OCI-LY7 (cell line): ENCODE data around the gene HOXD8. TPM values are rescaled to one million over a fixed set of nuclear protein-coding genes. Genes with fewer than 3 reads are reported as not detected.

Source experiments
- BruUV-seq: library from RNA; stranded (reverse); fragments of 400-500 nt; replicated peaks from 2 replicates; lab custom pipeline; 2021; lab: Mats Ljungman, UMichigan
- CTCF ChIA-PET: fragments of 300-600 bp; sonication (Branson Sonifier 250); formaldehyde crosslinking; loops from one replicate; lab custom pipeline; 2022; ENCODE audit warnings: antibody characterized with exemption; ENCODE audit not compliant: unreplicated experiment; lab: Charles Lee
- POLR2A ChIA-PET: fragments of 300-600 bp; sonication (Branson Sonifier 250); formaldehyde crosslinking; loops from one replicate; lab custom pipeline; 2022; ENCODE audit warnings: antibody characterized with exemption; lab: Charles Lee
- DNase-seq: peaks from one replicate; pipeline ENCODE4 v3.0.0-alpha.2; 2015; ENCODE audit warnings: low spot score
- H2AFZ ChIP-seq: fragments of 200-600 bp; sonication (generic), shearing (Covaris generic); 2 replicates; pipeline ENCODE4 v1.6.1; 2014; ENCODE audit warnings: mild to moderate bottlenecking, antibody characterized with exemption, low read length, moderate library complexity
- H3K27ac ChIP-seq: fragments of 200-600 bp; sonication (generic); 2 replicates; pipeline ENCODE4 v1.5.1; 2014; ENCODE audit warnings: mixed run types, low read depth, mild to moderate bottlenecking, moderate library complexity, low read length, inconsistent platforms; ENCODE audit not compliant: poor library complexity, severe bottlenecking
- H3K36me3 ChIP-seq: fragments of 200-600 bp; sonication (generic); 2 replicates; pipeline ENCODE4 v1.6.1; 2014; ENCODE audit warnings: mild to moderate bottlenecking, antibody characterized with exemption, low read length, moderate library complexity, mixed read lengths; ENCODE audit not compliant: insufficient read depth
- H3K4me1 ChIP-seq: fragments of 200-600 bp; sonication (generic); 2 replicates; pipeline ENCODE4 v1.5.1; 2014; ENCODE audit warnings: mild to moderate bottlenecking, low read length; ENCODE audit not compliant: insufficient read depth, poor library complexity, severe bottlenecking
- H3K4me2 ChIP-seq: fragments of 200-600 bp; sonication (generic); 2 replicates; pipeline ENCODE4 v1.6.1; 2014; ENCODE audit warnings: mild to moderate bottlenecking, low read length
- H3K4me3 ChIP-seq: fragments of 200-600 bp; sonication (generic); 2 replicates; pipeline ENCODE4 v1.5.1; 2014; ENCODE audit warnings: mild to moderate bottlenecking, low read depth, low read length; ENCODE audit not compliant: poor library complexity, severe bottlenecking
- H3K79me2 ChIP-seq: fragments of 200-600 bp; sonication (generic); 2 replicates; pipeline ENCODE4 v1.6.1; 2016; ENCODE audit warnings: low read depth, mild to moderate bottlenecking, low read length, moderate library complexity, mixed read lengths; ENCODE audit not compliant: insufficient read depth
- H3K9me2 ChIP-seq: fragments of 200-600 bp; sonication (generic); 2 replicates; pipeline ENCODE4 v1.6.1; 2016; ENCODE audit warnings: mild to moderate bottlenecking, low read length, mixed read lengths; ENCODE audit not compliant: insufficient read depth
- H3K9me3 ChIP-seq: fragments of 200-600 bp; sonication (generic); 2 replicates; pipeline ENCODE4 v1.6.1; 2014; ENCODE audit warnings: mild to moderate bottlenecking, mixed run types, low read length, mixed read lengths
- H4K20me1 ChIP-seq: fragments of 200-600 bp; sonication (generic); 2 replicates; pipeline ENCODE4 v1.6.1; 2014; ENCODE audit warnings: mild to moderate bottlenecking, antibody characterized with exemption, low read length, moderate library complexity, mixed read lengths; ENCODE audit not compliant: insufficient read depth
- CTCF ChIP-seq: fragments of 200-600 bp; sonication (generic); conservative IDR thresholded peaks from 2 replicates; pipeline ENCODE4 v1.5.1; 2014; ENCODE audit warnings: mild to moderate bottlenecking, antibody characterized with exemption, low read length, moderate library complexity, mixed read lengths
- EZH2phosphoT487 ChIP-seq: fragments of 200-600 bp; sonication (generic); IDR thresholded peaks from 2 replicates; pipeline ENCODE4 v1.6.1; 2018; ENCODE audit warnings: low read depth, borderline replicate concordance, mild to moderate bottlenecking, mixed run types, antibody characterized with exemption, low read length, moderate library complexity, mixed read lengths
- intact Hi-C: fragments of 100-400 bp; cut with micrococcal nuclease; formaldehyde crosslinking; loops from one replicate; pipeline ENCODE4 v1.10.0; 2022; ENCODE audit not compliant: unreplicated experiment
- total RNA-seq, 2 experiments: library from RNA; depleted of rRNA in 1 of 2; stranded (reverse); fragments of >200 nt in 1 of 2; shearing (Covaris generic) in 1 of 2; gene quantifications; 2 replicates each; pipeline ENCODE4 v1.2.3, GENCODE V29; 2014 to 2022

Gene HOXD8
- total RNA-seq, 2 experiments from 2014 or later = not detected

GRCh38 chr2:176169181-176169580, 39.7 kb downstream of the HOXD8 start:
- no peak overlapping the region for H3K27ac ChIP-seq
- H3K79me2 ChIP-seq = no peaks in the 10 kb centered on the region
- no peak overlapping the region for H2AFZ ChIP-seq
- H3K9me2 ChIP-seq = no peaks in the 10 kb centered on the region
- no peak overlapping the region for H3K4me2 ChIP-seq
- no TSS peak for BruUV-seq
- ChIA-PET POLR2A (interaction anchor here (0.6 kb wide), 2 partner anchors 204 to 440 kb away, joined by 3 to 11 read pairs; no protein-coding TSS in a partner anchor), CTCF (interaction anchor here (0.6 kb wide), 1 partner anchor 16 kb away, joined by 7 read pairs; no protein-coding TSS in a partner anchor)
- H3K9me3 ChIP-seq = no peaks in the 10 kb centered on the region
- intact Hi-C loops = no loop called here
- no peaks in the 10 kb centered on the region for H3K36me3 ChIP-seq
- no peak for DNase-seq
- TF ChIP-seq CTCF (no peak), EZH2phosphoT487 (no peak)
- no peaks in the 10 kb centered on the region for H3K4me1 ChIP-seq
- H3K4me3 ChIP-seq = no peak overlapping the region
- no peaks in the 10 kb centered on the region for H4K20me1 ChIP-seq

GRCh38 chr2:176169711-176170110, 40.2 kb downstream of the HOXD8 start:
- no peak for DNase-seq
- no peaks in the 10 kb centered on the region for H4K20me1 ChIP-seq

More at GRCh38 chr2:176169711-176170110, 40.2 kb downstream of the HOXD8 start:
- Histone ChIP-seq H3K36me3 (no peaks in the 10 kb centered on the region), H3K4me3 (no peak overlapping the region), H2AFZ (no peak overlapping the region), H3K9me3 (no peaks in the 10 kb centered on the region), H3K4me2 (no peak overlapping the region), H3K79me2 (no peaks in the 10 kb centered on the region), H3K9me2 (no peaks in the 10 kb centered on the region), H3K4me1 (no peaks in the 10 kb centered on the region), H3K27ac (no peak overlapping the region)
- no TSS peak for BruUV-seq
- TF ChIP-seq EZH2phosphoT487 (no peak), CTCF (no peak)
- ChIA-PET CTCF (interaction anchor here (0.6 kb wide), 1 partner anchor 16 kb away, joined by 7 read pairs; no protein-coding TSS in a partner anchor), POLR2A (interaction anchor here (0.6 kb wide), 2 partner anchors 204 to 440 kb away, joined by 3 to 11 read pairs; no protein-coding TSS in a partner anchor)
- intact Hi-C loops = no loop called here
